Right lobe of liver (tissue), 4 donors: ENCODE results near the gene SIGMAR1.

ENCODE experiments used
- CTCF ChIP-seq, 4 donors: fragments of 200-600 bp in 3 of 4; fragments of 450-650 bp in 1 of 4; IDR thresholded peaks; one replicate each; pipeline versions ENCODE4 v1.5.1 to v1.8.0; 2016 to 2022; ENCODE audit warnings: antibody characterized with exemption in 4 of 4, mild to moderate bottlenecking in 2 of 4
- POLR2A ChIP-seq: fragments of 450-650 bp; IDR thresholded peaks from one replicate; pipeline ENCODE4 v1.6.1; 2017; ENCODE audit warnings: antibody characterized with exemption, mild to moderate bottlenecking
- donor health status: DM: no; HTN: no; CAD: no.
- donor health status: DM: no; HTN: no; CAD: no.
- donor health status: DM: no; HTN: yes; CAD: no.

- TF ChIP-seq CTCF (IDR thresholded peaks at IDR 0.05) (no peak), POLR2A (peak; percentile 17)
These were observed 7.0 kb downstream of the SIGMAR1 start for GRCh38 chr9:34630402-34631154.
